RWPE2 (cell line): ENCODE results near the gene WWP2.
"Not testable (repeated sequence)": the region's sequence is repeated elsewhere in the genome, so short reads cannot be mapped to it uniquely, and the experiment has no call there.

ENCODE experiments used
- ATAC-seq: fragments of 200-7000 bp; cut with Tn5 transposase; 3 replicates; pipeline ENCODE4 v1.9.1; 2021; ENCODE audit warnings: low read depth
- DNase-seq: peaks from one replicate; pipeline ENCODE4 v3.0.0-alpha.2; 2020; ENCODE audit warnings: low spot score
- H3K27ac ChIP-seq: fragments of 450-650 bp; 2 replicates; pipeline ENCODE4 v1.5.1; 2017; ENCODE audit warnings: mild to moderate bottlenecking; ENCODE audit not compliant: poor library complexity, severe bottlenecking
- H3K27me3 ChIP-seq: fragments of 250-450 bp; sonication (Bioruptor Pico); 2 replicates; pipeline ENCODE4 v1.5.1; 2021; ENCODE audit warnings: mild to moderate bottlenecking, moderate library complexity; ENCODE audit not compliant: insufficient read depth, poor library complexity, severe bottlenecking
- H3K36me3 ChIP-seq: fragments of 250-450 bp; sonication (Bioruptor Pico); 2 replicates; pipeline ENCODE4 v1.5.1; 2020; ENCODE audit warnings: low read depth, mild to moderate bottlenecking, moderate library complexity
- H3K4me1 ChIP-seq: fragments of 250-450 bp; sonication (Bioruptor Pico); 2 replicates; pipeline ENCODE4 v1.5.1; 2021; ENCODE audit warnings: mild to moderate bottlenecking, moderate library complexity; ENCODE audit not compliant: insufficient read depth, poor library complexity, severe bottlenecking
- H3K4me3 ChIP-seq: fragments of 250-450 bp; sonication (Bioruptor Pico); 2 replicates; pipeline ENCODE4 v1.5.1; 2021; ENCODE audit warnings: mild to moderate bottlenecking, moderate library complexity; ENCODE audit not compliant: severe bottlenecking
- H3K9me3 ChIP-seq: fragments of 250-450 bp; sonication (Bioruptor Pico); 2 replicates; pipeline ENCODE4 v1.5.1; 2021; ENCODE audit warnings: mild to moderate bottlenecking, moderate library complexity; ENCODE audit not compliant: severe bottlenecking
- TF ChIP-seq, protein P1 (sequence below): fragments of 450-650 bp; IDR thresholded peaks from one replicate; pipeline ENCODE4 v1.5.1; 2017; ENCODE audit warnings: mild to moderate bottlenecking, moderate library complexity; ENCODE audit not compliant: poor library complexity, severe bottlenecking

Gene WWP2

DNA sequence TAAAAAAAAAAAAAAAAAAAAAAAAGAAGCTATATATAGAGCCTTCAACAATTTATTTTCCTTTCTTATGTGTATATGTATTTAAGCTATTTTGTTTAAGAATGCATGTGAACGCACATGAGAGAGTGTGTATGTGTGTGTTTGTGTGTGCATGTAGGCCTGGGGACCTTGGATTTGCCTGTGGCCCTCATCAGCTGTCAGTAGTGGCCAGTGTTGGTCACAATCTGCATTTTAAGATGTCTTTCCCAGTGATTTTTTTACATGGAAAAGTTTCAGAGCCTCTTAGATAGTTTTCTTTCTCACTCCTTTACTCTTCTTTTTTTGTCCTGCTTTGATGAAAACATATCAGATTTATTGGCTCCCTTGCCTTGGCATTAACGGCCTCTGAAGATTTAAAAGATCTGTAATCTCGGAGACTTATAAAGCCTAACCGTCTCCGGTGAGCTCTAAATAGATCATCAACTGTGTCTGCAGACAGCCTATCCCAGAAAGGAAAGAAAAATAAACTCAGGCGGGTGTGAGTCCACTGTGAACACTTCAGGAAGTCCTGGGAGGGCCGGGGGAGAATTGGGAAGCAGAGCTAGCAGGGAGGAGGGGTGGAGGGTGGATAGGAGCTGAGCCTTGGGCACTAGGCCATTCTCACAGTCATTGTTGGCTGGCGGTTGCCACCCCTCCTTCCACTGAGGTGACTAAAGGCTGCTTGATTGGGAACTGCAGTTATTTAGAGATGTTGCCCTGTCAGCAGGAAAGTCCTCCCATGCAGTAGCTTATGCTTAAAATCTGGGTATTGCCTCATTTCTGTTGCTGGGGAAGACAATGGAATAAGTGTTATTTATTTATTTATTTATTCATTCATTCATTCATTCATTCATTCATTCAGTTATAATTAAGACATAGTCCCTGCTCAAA is 86.8 kb downstream of the WWP2 start:
- TF ChIP-seq, protein P1, sequence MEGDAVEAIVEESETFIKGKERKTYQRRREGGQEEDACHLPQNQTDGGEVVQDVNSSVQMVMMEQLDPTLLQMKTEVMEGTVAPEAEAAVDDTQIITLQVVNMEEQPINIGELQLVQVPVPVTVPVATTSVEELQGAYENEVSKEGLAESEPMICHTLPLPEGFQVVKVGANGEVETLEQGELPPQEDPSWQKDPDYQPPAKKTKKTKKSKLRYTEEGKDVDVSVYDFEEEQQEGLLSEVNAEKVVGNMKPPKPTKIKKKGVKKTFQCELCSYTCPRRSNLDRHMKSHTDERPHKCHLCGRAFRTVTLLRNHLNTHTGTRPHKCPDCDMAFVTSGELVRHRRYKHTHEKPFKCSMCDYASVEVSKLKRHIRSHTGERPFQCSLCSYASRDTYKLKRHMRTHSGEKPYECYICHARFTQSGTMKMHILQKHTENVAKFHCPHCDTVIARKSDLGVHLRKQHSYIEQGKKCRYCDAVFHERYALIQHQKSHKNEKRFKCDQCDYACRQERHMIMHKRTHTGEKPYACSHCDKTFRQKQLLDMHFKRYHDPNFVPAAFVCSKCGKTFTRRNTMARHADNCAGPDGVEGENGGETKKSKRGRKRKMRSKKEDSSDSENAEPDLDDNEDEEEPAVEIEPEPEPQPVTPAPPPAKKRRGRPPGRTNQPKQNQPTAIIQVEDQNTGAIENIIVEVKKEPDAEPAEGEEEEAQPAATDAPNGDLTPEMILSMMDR = no peak
- no peaks in the 10 kb centered on the region for H3K4me1 ChIP-seq
- ATAC-seq (0 out of 3 replicates have a peak, but pooled peaks have one; percentile 12), DNase-seq (no peak)
- no peak overlapping the region for H3K27ac ChIP-seq
- H3K36me3 ChIP-seq = no peaks in the 10 kb centered on the region
- H3K4me3 ChIP-seq = no peak overlapping the region
- H3K27me3 ChIP-seq = no peaks in the 10 kb centered on the region
- H3K9me3 ChIP-seq = no peaks in the 10 kb centered on the region

DNA sequence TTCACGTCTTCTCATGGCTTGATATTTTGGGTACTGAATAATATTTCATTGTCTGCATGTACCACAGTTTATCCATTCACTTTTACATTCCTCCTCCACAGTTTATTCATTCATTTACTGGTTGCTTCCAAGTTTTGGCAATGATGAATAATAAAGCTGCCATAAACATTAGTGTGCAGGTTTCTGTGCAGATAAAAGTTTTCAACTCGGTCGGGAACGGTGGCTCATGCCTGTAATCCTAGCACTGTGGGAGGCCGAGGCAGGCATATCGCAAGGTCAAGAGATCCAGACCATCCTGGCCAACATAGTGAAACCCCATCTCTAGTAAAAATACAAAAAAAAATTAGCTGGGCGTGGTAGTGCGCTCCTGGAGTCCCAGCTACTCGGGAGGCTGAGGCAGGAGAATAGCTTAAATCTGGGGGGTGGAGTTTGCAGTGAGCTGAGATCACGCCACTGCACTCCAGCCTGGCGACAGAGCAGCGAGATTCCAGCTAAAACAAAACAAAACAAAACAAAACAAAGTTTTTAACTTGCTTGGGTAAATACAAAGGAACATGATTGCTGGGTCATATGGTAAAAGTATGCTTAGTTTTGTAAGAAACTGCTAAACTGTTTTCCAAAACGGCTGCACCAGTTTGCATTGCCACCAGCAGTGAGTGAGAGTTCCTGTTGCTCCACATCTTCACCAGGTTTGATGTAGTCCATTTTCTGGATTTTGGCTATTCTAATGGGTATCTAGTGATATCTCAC is 89.5 kb downstream of the WWP2 start:
- DNase-seq (no peak), ATAC-seq (no peak)
- H3K4me1 ChIP-seq = no peaks in the 10 kb centered on the region
- H3K27me3 ChIP-seq = no peaks in the 10 kb centered on the region
- no peak overlapping the region for H3K27ac ChIP-seq
- H3K9me3 ChIP-seq = no peaks in the 10 kb centered on the region
- H3K36me3 ChIP-seq = no peaks in the 10 kb centered on the region
- H3K4me3 ChIP-seq = no peak overlapping the region
- TF ChIP-seq, protein P1 = no peak

DNA sequence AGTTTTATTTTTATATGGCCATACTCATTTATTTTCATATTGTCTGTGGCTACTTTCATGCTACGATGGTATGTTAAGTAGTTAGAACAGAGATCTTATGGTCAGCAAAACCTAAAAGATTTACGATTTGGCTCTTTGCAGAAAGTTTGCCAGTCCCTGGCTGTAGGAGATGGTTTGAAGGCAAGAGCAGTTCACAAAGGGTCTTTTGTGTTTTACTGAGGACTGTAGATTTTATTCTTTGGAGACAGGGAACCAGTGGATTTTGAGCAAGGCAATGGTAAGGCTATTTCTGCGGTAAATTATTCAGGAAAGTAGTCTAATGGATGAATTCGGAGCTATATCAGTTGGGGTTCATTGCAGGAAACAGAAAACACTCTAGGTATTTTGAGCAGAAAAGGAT is 90.7 kb downstream of the WWP2 start:
- no peaks in the 10 kb centered on the region for H3K4me1 ChIP-seq
- no peaks in the 10 kb centered on the region for H3K36me3 ChIP-seq
- DNase-seq = no peak
- TF ChIP-seq, protein P1 = no peak
- no peaks in the 10 kb centered on the region for H3K9me3 ChIP-seq
- ATAC-seq = no peak
- no peaks in the 10 kb centered on the region for H3K27me3 ChIP-seq
- no peak overlapping the region for H3K4me3 ChIP-seq
- H3K27ac ChIP-seq = no peak overlapping the region

DNA sequence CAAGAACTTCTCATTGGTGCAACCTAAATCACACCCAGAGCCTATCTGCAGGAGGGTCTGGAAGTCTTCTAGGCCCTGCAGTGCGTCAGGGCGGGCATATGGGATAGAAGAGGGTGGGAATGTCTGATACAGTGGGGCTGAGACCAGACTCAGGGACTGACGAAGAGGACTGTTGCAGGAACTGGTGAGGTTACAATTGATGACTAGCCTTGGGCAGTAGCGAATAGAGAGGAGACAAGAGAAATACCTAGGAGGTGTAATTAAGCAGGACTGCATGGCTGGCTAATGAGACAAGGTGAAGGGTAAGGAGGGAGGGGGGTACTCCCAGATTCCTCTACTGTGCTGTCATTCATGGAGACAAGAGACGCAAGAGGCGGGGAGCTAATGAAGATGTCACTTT is 91.3 kb downstream of the WWP2 start:
- no peaks in the 10 kb centered on the region for H3K36me3 ChIP-seq
- no peaks in the 10 kb centered on the region for H3K9me3 ChIP-seq
- H3K4me1 ChIP-seq = no peaks in the 10 kb centered on the region
- ATAC-seq = no peak
- no peak overlapping the region for H3K4me3 ChIP-seq
- DNase-seq = no peak
- H3K27ac ChIP-seq = no peak overlapping the region
- no peaks in the 10 kb centered on the region for H3K27me3 ChIP-seq
- TF ChIP-seq, protein P1 = no peak

DNA sequence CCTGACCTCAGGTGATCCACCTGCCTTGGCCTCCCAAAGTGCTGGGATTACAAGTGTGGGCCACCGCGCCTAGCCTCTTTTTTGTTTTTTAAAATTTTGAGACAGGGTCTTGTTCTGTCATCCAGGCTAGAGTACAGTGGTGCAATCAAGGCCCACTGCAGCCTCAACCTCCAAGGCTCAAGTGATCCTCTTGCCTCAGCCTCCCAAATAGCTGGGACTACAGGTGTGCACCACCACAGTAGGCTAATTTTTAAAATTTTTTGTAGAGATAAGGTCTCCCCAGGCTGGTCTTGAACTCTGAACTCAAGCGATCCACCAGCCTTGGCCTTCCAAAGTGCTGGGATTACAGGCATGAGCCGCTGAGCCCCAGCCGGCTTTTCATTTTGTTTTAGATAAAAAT is 92.6 kb downstream of the WWP2 start:
- H3K9me3 ChIP-seq, H3K36me3 ChIP-seq, H3K4me3 ChIP-seq, ATAC-seq, H3K4me1 ChIP-seq, DNase-seq, H3K27ac ChIP-seq, H3K27me3 ChIP-seq: not testable (repeated sequence)
